ENCODE measurements around the gene PHEX.

Gene PHEX

DNA sequence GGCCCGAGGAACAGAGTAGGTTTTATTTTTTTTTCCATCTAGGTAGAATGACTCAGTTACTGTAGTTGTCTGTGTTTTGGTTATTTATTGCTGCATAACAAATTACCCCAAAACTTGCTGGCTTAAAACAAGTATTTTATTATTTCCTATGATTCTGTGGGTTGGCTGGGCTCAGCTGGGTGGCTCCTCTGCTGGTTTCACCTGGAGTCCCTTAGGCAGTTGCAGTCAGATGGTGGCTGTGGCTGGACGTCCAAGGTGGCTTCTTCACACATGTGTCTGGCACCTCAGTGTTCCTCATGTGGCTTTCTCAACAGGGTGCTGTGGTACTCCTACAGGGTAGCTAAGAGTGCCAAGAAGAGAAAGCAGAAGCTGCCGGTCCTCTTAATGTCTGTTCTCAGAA lies 115.8 kb downstream of the PHEX start:
- POLR2A ChIA-PET, result no interaction called here
- no peak overlapping the region for H3K4me3 ChIP-seq (ENCODE audit: low read depth, low read length)
- no peak for DNase-seq (ENCODE audit: low read depth, low spot score)
- TF ChIP-seq, protein P1, sequence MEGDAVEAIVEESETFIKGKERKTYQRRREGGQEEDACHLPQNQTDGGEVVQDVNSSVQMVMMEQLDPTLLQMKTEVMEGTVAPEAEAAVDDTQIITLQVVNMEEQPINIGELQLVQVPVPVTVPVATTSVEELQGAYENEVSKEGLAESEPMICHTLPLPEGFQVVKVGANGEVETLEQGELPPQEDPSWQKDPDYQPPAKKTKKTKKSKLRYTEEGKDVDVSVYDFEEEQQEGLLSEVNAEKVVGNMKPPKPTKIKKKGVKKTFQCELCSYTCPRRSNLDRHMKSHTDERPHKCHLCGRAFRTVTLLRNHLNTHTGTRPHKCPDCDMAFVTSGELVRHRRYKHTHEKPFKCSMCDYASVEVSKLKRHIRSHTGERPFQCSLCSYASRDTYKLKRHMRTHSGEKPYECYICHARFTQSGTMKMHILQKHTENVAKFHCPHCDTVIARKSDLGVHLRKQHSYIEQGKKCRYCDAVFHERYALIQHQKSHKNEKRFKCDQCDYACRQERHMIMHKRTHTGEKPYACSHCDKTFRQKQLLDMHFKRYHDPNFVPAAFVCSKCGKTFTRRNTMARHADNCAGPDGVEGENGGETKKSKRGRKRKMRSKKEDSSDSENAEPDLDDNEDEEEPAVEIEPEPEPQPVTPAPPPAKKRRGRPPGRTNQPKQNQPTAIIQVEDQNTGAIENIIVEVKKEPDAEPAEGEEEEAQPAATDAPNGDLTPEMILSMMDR (IDR thresholded peaks at IDR 0.05; ENCODE audit: insufficient read depth, low read length, missing control alignments), result no peak
- CTCF ChIA-PET, result no interaction called here

GRCh38 chrX:22148565-22148964 lies 116.4 kb downstream of the PHEX start:
- ChIA-PET CTCF (interaction anchor here (0.7 kb wide), 1 partner anchor 12 kb away, joined by 3 read pairs; no protein-coding TSS in a partner anchor), POLR2A (no interaction called here)
- no peak overlapping the region for H3K4me3 ChIP-seq (ENCODE audit: low read depth, low read length)
- DNase-seq (ENCODE audit: low read depth, low spot score), result no peak
- TF ChIP-seq, protein P1 (IDR thresholded peaks at IDR 0.05; ENCODE audit: insufficient read depth, low read length, missing control alignments), result no peak

DNA sequence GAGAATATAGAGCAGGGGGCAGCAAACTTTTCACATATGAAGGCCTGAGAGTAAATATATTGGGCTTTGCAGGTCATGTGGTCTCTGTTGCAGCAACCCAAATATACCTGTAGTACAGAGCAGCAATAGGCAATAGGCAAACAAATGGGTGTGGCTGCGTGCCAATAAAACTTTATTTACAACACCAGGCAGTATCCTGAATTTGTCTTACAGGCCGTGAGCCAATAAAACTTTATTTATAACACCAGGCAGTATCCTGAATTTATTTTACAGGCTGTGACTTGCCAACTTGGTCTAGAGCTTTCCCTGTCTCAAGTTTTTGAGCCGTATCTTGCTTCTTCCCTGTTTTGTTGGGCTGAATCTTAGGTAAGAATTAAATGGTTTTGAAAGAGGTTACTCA lies 118.2 kb downstream of the PHEX start:
- TF ChIP-seq, protein P1 (IDR thresholded peaks at IDR 0.05; ENCODE audit: insufficient read depth, low read length, missing control alignments), result no peak
- CTCF ChIA-PET, result no interaction called here
- POLR2A ChIA-PET, result no interaction called here
- no peak overlapping the region for H3K4me3 ChIP-seq (ENCODE audit: low read depth, low read length)
- DNase-seq (ENCODE audit: low read depth, low spot score), result no peak

DNA sequence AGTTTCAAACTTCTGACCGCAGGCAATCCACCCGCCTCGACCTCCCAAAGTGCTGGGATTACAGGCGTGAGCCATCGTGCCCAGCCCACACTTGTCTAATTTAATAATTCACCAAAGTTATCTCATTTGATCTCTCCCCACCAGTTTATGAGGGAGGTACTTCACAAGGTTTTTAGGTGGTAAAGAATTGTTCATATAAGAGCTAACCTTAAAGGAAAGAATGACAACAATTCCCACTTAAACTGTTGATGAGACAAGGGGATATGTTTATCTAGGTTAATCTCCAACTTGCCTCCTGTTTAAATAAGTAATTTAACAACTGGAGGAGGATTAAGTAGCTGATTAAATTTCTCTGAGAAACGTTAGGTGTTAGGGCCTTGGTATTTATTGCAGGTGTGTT lies 123.0 kb downstream of the PHEX start:
- no peak overlapping the region for H3K4me3 ChIP-seq (ENCODE audit: low read depth, low read length)
- ChIA-PET POLR2A (no interaction called here), CTCF (interaction anchor here (1.9 kb wide), 1 partner anchor 19 kb away, joined by 6 read pairs; no protein-coding TSS in a partner anchor)
- TF ChIP-seq, protein P1 (IDR thresholded peaks at IDR 0.05; ENCODE audit: insufficient read depth, low read length, missing control alignments), result no peak
- DNase-seq (ENCODE audit: low read depth, low spot score), result no peak

GRCh38 chrX:22159071-22159470 lies 126.9 kb downstream of the PHEX start:
- POLR2A ChIA-PET, result interaction anchor here (0.7 kb wide), 1 partner anchor 47 kb away, joined by 3 read pairs; no protein-coding TSS in a partner anchor
- TF ChIP-seq, protein P1 (IDR thresholded peaks at IDR 0.05; ENCODE audit: insufficient read depth, low read length, missing control alignments), result no peak
- CTCF ChIA-PET, result interaction anchor here (1.2 kb wide), 1 partner anchor 23 kb away, joined by 5 read pairs; no protein-coding TSS in a partner anchor
- no peak overlapping the region for H3K4me3 ChIP-seq (ENCODE audit: low read depth, low read length)
- DNase-seq (ENCODE audit: low read depth, low spot score), result no peak

DNA sequence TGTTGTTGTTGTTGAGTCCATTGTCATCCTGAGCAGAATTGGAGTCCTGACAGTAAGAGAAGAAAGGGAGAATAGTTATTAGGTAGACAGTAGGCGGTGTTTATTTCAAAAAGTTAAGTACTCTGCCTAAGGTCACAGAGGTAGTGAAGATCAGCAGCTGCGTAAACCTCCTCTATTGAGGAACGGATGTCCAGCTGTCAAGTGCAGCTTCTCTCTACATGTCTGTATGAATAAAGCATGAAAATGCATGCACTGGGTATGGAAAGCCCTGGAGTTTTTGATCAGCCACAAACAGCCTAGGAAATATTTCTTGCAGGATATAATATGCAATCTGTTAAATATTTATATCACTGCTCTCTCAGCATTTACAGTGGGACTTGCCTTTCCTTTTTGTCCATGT lies 131.2 kb downstream of the PHEX start:
- no peak overlapping the region for H3K4me3 ChIP-seq (ENCODE audit: low read depth, low read length)
- TF ChIP-seq, protein P1 (IDR thresholded peaks at IDR 0.05; ENCODE audit: insufficient read depth, low read length, missing control alignments), result no peak
- CTCF ChIA-PET, result interaction anchor here (1.3 kb wide), 1 partner anchor 27 kb away, joined by 3 read pairs; no protein-coding TSS in a partner anchor
- POLR2A ChIA-PET, result no interaction called here
- DNase-seq (ENCODE audit: low read depth, low spot score), result no peak

All from AG04449 (cell line).